Psoas muscle (tissue), 8 donors: ENCODE data around the gene MDM1. TPM values are rescaled to one million over a fixed set of nuclear protein-coding genes. Genes with fewer than 3 reads are reported as not detected.

Experiments used
- ATAC-seq, 4 donors: fragments of 200-7000 bp; cut with Tn5 transposase; one replicate each; pipeline ENCODE4 v1.9.1; 2020; ENCODE audit warnings: moderate library complexity in 3 of 4, mild to moderate bottlenecking in 2 of 4
- DNase-seq, 2 donors: peaks; one replicate each; pipeline ENCODE4 v3.0.0-alpha.2; 2020
- H3K27ac ChIP-seq: fragments of 200-600 bp; one replicate; pipeline ENCODE4 v1.8.0; 2022
- H3K27me3 ChIP-seq, 3 donors: fragments of 200-600 bp in 1 of 3; one replicate each; pipeline versions ENCODE4 v1.6.1 to v1.8.0; 2013 to 2022; ENCODE audit warnings: low read length in 2 of 3, mild to moderate bottlenecking in 2 of 3, moderate library complexity in 1 of 3; ENCODE audit not compliant: insufficient read depth in 3 of 3
- H3K36me3 ChIP-seq, 2 donors: fragments of 200-600 bp in 1 of 2; one replicate each; pipeline versions ENCODE4 v1.6.1 to v1.8.0; 2013 to 2022; ENCODE audit warnings: low read depth in 1 of 2, mild to moderate bottlenecking in 1 of 2, moderate library complexity in 1 of 2; ENCODE audit not compliant: insufficient read depth in 1 of 2
- H3K4me1 ChIP-seq: fragments of 200-600 bp; one replicate; pipeline ENCODE4 v1.8.0; 2022
- H3K4me3 ChIP-seq: fragments of 200-600 bp; one replicate; pipeline ENCODE4 v1.8.0; 2022; ENCODE audit warnings: mild to moderate bottlenecking
- H3K9me3 ChIP-seq: fragments of 200-600 bp; one replicate; pipeline ENCODE4 v1.8.0; 2022
- CTCF ChIP-seq: fragments of 200-600 bp; IDR thresholded peaks from one replicate; pipeline ENCODE4 v1.8.0; 2022; ENCODE audit warnings: antibody characterized with exemption
- WGBS, 3 donors: extraction: QIAGEN DNeasy Blood & Tissue Kit; methylation state at CpG; one replicate each; pipeline versions ENCODE4 v1.1.6 to v1.1.7; 2013; 5-methylcytosine and 5-hydroxymethylcytosine counted together
- intact Hi-C, 2 donors: fragments of 100-400 bp; cut with DNase I; formaldehyde crosslinking; loops; one replicate each; pipeline versions ENCODE4 v1.11.0 to v1.14.2; 2022
- polyA plus RNA-seq, 3 donors: library from polyadenylated mRNA; stranded (reverse); fragments of 200-250 nt; gene quantifications; one replicate each; pipeline ENCODE4 v1.2.3, GENCODE V29; 2013
- total RNA-seq, 4 donors: library from RNA; stranded (reverse); fragmentation: NEBNext Ultra II Directional in 2 of 4; extraction: Animal tissue kit (Norgen Biotek cat#: 25700) in 2 of 4; gene quantifications; one replicate each; pipeline versions ENCODE4 v1.2.1 to v1.2.4, GENCODE V29; 2021 to 2023
- donor health status: healthy with polysubstance abuse.
- donor health status: DM: no; HTN: no; CAD: no; lungs with moderate emphysema.
- donor health status: Bipolar disorder and iron deficiency.
- donor health status: healthy.
- donor health status: DM: yes; HTN: yes; CAD: no.
- donor health status: DM: no; HTN: no; CAD: no.
- donor health status: DM: no; HTN: no; CAD: no.
- donor health status: DM: yes; HTN: yes; CAD: no.

The MDM1 gene
- total and polyA plus RNA-seq, 7 donors: 1.7 to 9.8 (median 3.5) TPM

- Histone ChIP-seq H3K27me3 (peaks cover 0 to 9% (median 0%) of the 10 kb centered on the region in 3 donors), H3K27ac (no peak overlapping the region), H3K4me1 (no peaks in the 10 kb centered on the region), H3K4me3 (no peak overlapping the region), H3K9me3 (no peaks in the 10 kb centered on the region), H3K36me3 (no peaks in the 10 kb centered on the region)
- 81 to 86% (median 82%) methylated on average over 5 of the region's 5 CpGs for WGBS, 3 donors
- intact Hi-C loops: no loop called here
- no peak for ATAC-seq
- TF ChIP-seq CTCF: no peak
- no peak for DNase-seq
These were observed 16.3 kb upstream of the MDM1 start for GRCh38 chr12:68348419-68348818.

- DNase-seq (no peak), ATAC-seq (no peak)
- Histone ChIP-seq H3K4me1 (no peaks in the 10 kb centered on the region), H3K27me3 (peaks cover 0 to 5% (median 0%) of the 10 kb centered on the region in 3 donors), H3K4me3 (no peak overlapping the region), H3K9me3 (no peaks in the 10 kb centered on the region), H3K36me3 (no peaks in the 10 kb centered on the region), H3K27ac (no peak overlapping the region)
- TF ChIP-seq CTCF: no peak
- intact Hi-C loops: no loop called here
- 56 to 63% (median 60%) methylated on average over 3 of the region's 3 CpGs for WGBS, 3 donors
These were observed 13.6 kb upstream of the MDM1 start for GRCh38 chr12:68345763-68346162.

- no peak for ATAC-seq
- no peak for DNase-seq
- Histone ChIP-seq H3K36me3 (no peaks in the 10 kb centered on the region), H3K27me3 (peaks cover 0 to 8% (median 0%) of the 10 kb centered on the region in 3 donors), H3K4me3 (no peak overlapping the region), H3K9me3 (no peaks in the 10 kb centered on the region), H3K27ac (no peak overlapping the region), H3K4me1 (no peaks in the 10 kb centered on the region)
- no peak for TF ChIP-seq CTCF
- WGBS, 3 donors: 37 to 53% (median 47%) methylated on average over 2 of the region's 2 CpGs
- intact Hi-C loops: no loop called here
These were observed 12.0 kb upstream of the MDM1 start for GRCh38 chr12:68344126-68344525.

- TF ChIP-seq CTCF: no peak
- 31 to 32% (median 31%) methylated on average over 3 of the region's 3 CpGs for WGBS, 3 donors
- intact Hi-C loops: no loop called here
- DNase-seq: no peak
- Histone ChIP-seq H3K9me3 (no peaks in the 10 kb centered on the region), H3K36me3 (no peaks in the 10 kb centered on the region), H3K27ac (no peak overlapping the region), H3K4me3 (no peak overlapping the region), H3K4me1 (no peaks in the 10 kb centered on the region), H3K27me3 (peaks cover 0 to 9% (median 0%) of the 10 kb centered on the region in 3 donors)
- ATAC-seq: no peak
These were observed 10.8 kb upstream of the MDM1 start for GRCh38 chr12:68342966-68343365.

- intact Hi-C loops: no loop called here
- no peak for ATAC-seq
- 90 to 98% (median 94%) methylated on average over 2 of the region's 2 CpGs for WGBS, 3 donors
These were observed 9.7 kb upstream of the MDM1 start for GRCh38 chr12:68341822-68342221.

More at GRCh38 chr12:68341822-68342221, 9.7 kb upstream of the MDM1 start:
- H3K9me3 ChIP-seq: no peaks in the 10 kb centered on the region
- no peak overlapping the region for H3K27ac ChIP-seq
- peaks cover 0 to 9% (median 0%) of the 10 kb centered on the region in 3 donors for H3K27me3 ChIP-seq
- no peaks in the 10 kb centered on the region for H3K36me3 ChIP-seq
- no peak for TF ChIP-seq CTCF
- H3K4me1 ChIP-seq: no peaks in the 10 kb centered on the region
- no peak overlapping the region for H3K4me3 ChIP-seq
- no peak for DNase-seq
